PFSK-1 (cell line): ENCODE data around the gene ACTG2.

Source experiments
- FOXP2 ChIP-seq: optimal IDR thresholded peaks from 2 replicates; pipeline ENCODE3; 2011; ENCODE audit warnings: borderline replicate concordance, control low read depth, inconsistent platforms; ENCODE audit not compliant: insufficient read depth; ENCODE audit errors: extremely low read length, extremely low read depth
- POLR2AphosphoS5 ChIP-seq: IDR thresholded peaks from 2 replicates; pipeline ENCODE4 v1.6.1; 2012; ENCODE audit warnings: low read depth, mild to moderate bottlenecking, control low read depth, low read length, moderate library complexity
- REST ChIP-seq, 2 experiments: IDR thresholded peaks; 2 replicates each; pipeline versions ENCODE4 v1.6.1 to v1.8.0; 2011 to 2012; ENCODE audit warnings: low read depth in 2 of 2, low read length in 2 of 2, control low read depth in 1 of 2, inconsistent platforms in 1 of 2, mild to moderate bottlenecking in 1 of 2, moderate library complexity in 1 of 2; ENCODE audit not compliant: insufficient read depth in 1 of 2
- SIN3A ChIP-seq: IDR thresholded peaks from 2 replicates; pipeline ENCODE4 v1.6.1; 2012; ENCODE audit warnings: mild to moderate bottlenecking, low read length, moderate library complexity, borderline replicate concordance; ENCODE audit not compliant: insufficient read depth
- TAF1 ChIP-seq: IDR thresholded peaks from 2 replicates; pipeline ENCODE4 v1.6.1; 2012; ENCODE audit warnings: low read length, control low read depth, borderline replicate concordance; ENCODE audit not compliant: insufficient read depth

The ACTG2 gene

DNA sequence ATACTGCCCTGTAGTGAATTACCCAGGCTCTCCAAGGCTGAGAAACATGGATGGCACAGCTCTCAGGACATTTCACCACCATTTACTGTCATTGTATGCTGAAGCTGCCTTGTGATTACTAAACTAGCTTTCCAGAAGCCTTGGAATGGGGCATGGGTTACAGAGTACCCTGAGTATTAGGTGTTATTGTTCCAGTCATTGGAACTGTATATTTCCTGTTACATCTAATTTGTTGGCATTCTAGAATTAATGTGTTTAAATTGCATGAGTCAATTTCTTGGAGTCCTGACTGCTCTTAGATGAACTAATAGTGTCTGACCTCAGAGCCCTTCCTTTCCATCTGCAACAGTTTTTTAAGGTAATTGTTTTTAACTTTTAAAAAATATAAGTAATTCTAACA is 42.8 kb downstream of the ACTG2 start:
- TF ChIP-seq REST (IDR thresholded peaks at IDR 0.05; ENCODE audit: insufficient read depth in 1 of 2, low read depth in 2 of 2, low read length in 2 of 2) (no peak), TAF1 (no peak), POLR2AphosphoS5 (no peak), FOXP2 (no peak), SIN3A (no peak)

GRCh38 chr2:73937103-73937885 is 44.5 kb downstream of the ACTG2 start:
- no peak for TF ChIP-seq TAF1
- no peak for TF ChIP-seq SIN3A
- no peak for TF ChIP-seq POLR2AphosphoS5
- TF ChIP-seq FOXP2 = no peak
- no peak for TF ChIP-seq REST (IDR thresholded peaks at IDR 0.05; ENCODE audit: insufficient read depth in 1 of 2, low read depth in 2 of 2, low read length in 2 of 2)

DNA sequence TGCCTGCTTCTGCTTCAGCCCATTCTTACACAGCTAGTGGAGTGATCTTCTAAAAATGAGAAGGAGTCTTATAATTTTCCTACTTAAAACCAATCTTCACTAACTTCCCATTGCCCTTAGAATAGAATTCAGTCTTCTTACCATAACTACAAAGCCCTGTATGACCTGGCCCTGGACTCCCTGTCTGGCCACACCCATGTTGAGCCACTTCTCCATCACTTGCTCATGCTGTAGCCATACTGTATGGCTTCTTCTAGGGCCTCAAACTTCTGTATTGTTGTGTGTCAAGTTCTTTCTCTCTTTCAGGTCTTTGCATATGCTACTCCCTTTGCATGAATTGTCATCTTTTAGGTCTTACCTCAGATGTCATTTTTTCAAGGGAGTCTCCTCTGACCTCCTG is 45.1 kb downstream of the ACTG2 start:
- TF ChIP-seq TAF1 = no peak
- no peak for TF ChIP-seq FOXP2

- no peak for TF ChIP-seq SIN3A
- TF ChIP-seq REST (IDR thresholded peaks at IDR 0.05; ENCODE audit: insufficient read depth in 1 of 2, low read depth in 2 of 2, low read length in 2 of 2) = no peak
- no peak for TF ChIP-seq POLR2AphosphoS5
Observed at GRCh38 chr2:73938718-73939352, 46.0 kb downstream of the ACTG2 start.

DNA sequence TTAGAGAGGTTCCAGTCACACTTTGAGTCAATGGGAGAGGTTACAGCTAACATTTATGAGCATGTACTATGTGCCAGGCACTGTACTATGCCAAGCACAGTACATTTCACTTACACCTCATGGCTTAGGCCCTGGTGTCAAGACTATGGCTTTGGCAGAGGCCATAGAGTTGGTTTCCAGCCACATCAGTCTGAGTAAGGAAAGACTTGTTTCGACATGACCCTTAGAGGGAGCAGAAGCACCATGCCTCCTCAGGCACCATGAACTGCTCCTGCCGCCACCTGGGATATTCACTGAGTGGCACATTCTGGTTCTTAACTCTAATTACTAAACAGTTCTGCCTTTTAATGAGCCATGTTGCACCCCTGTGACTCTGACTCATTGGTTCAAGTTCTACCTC is 46.6 kb downstream of the ACTG2 start:
- TF ChIP-seq FOXP2 = no peak
- TF ChIP-seq SIN3A = no peak
- TF ChIP-seq TAF1 = no peak
- no peak for TF ChIP-seq REST (IDR thresholded peaks at IDR 0.05; ENCODE audit: insufficient read depth in 1 of 2, low read depth in 2 of 2, low read length in 2 of 2)
- TF ChIP-seq POLR2AphosphoS5 = no peak
